ENCODE results near the gene TESK2. TPM values are rescaled to one million over a fixed set of nuclear protein-coding genes. Genes with fewer than 3 reads are reported as not detected.

Gene TESK2
- total and polyA plus RNA-seq, 2 of the 13 experiments (the other 11 are each of a cell fraction or from before 2014, with no cell fraction given) = 5.5 to 9.6 TPM

DNA sequence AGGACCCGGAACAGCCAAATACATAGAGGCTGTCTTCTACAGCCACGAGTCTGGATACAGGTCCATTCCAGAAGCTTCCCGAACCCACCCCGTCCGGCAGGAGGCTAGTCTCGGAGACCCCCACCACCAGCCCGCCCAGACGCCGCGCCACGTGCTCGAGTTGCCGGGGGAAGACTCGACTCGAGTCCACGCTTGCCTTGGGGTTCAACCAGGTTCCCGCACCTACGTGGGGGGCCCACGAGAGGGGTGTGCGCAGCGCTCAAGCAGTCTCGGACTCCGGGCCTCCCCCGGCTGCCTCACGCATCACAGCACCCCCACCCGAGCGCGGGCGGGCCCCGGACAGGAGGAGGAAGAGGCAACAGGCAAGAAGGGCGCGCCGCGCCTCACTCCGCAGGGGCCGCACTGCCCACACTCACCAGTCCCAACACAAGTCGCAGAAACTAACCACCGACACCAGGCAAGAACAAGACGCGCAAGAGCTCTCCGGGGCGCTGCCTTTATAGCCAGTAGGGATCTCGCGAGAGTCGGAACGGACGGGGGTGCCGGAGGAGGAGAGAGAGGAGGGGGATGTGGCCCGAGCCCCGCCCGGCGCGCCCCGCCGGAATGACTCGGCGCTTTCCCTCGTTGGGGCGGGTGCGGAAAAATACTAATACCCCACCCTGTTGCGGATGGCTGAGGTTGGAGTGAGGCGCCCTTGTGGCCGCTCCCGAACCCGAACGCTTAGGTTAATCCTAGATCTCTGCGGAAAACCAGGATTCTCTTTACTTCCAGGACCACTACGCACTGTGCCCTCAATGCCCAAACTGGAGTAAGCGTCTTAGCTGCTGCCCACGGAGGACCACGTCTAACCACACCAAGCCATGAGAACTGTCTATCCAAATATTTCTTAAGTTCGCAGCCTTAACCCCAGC is 30.7 kb upstream of the TESK2 start, which contains the start of gene PRDX1 (continued):
- TF ChIP-seq FLYWCH1 (CRISPR knock-in tag; IDR thresholded peaks at IDR 0.05) (no peak), ZNF691 (CRISPR knock-in tag; IDR thresholded peaks at IDR 0.05; ENCODE audit: borderline replicate concordance, low read depth) (peak; percentile 83), ARNT (IDR thresholded peaks at IDR 0.05) (no peak), ZNF713 (CRISPR knock-in tag; IDR thresholded peaks at IDR 0.05) (no peak), ZNF790 (CRISPR knock-in tag; IDR thresholded peaks at IDR 0.05; ENCODE audit: borderline replicate concordance) (peak; percentile 96), ZNF703 (CRISPR knock-in tag; IDR thresholded peaks at IDR 0.05; ENCODE audit: borderline replicate concordance) (no peak), TAF15 (IDR thresholded peaks at IDR 0.05; ENCODE audit: low read depth, low read length, poor library complexity, severe bottlenecking) (peak; percentile 55), ZNF446 (CRISPR knock-in tag; IDR thresholded peaks at IDR 0.05) (peak; percentile 78; the same call in 1 of the 2 replicates), NR3C1 (CRISPR knock-in tag; IDR thresholded peaks at IDR 0.05) (no peak), CHD2 (IDR thresholded peaks at IDR 0.05; ENCODE audit: low read depth, low read length) (peak; percentile 100), HOXA7 (CRISPR knock-in tag; IDR thresholded peaks at IDR 0.05) (peak; percentile 50; the same call in 1 of the 2 replicates), HIVEP1 (CRISPR knock-in tag; IDR thresholded peaks at IDR 0.05) (peak; percentile 94), POGZ (CRISPR knock-in tag; IDR thresholded peaks at IDR 0.05) (peak; percentile 99), ADNP (CRISPR knock-in tag; IDR thresholded peaks at IDR 0.05) (no peak), ZNF414 (CRISPR knock-in tag; IDR thresholded peaks at IDR 0.05) (peak; percentile 28; the same call in 1 of the 2 replicates), HOXA5 (CRISPR knock-in tag; IDR thresholded peaks at IDR 0.05) (peak; percentile 96), KDM5A (IDR thresholded peaks at IDR 0.05; ENCODE audit: borderline replicate concordance, low read length) (peak; percentile 66; the same call in 1 of the 2 replicates)
- TF ChIP-seq, protein P1, sequence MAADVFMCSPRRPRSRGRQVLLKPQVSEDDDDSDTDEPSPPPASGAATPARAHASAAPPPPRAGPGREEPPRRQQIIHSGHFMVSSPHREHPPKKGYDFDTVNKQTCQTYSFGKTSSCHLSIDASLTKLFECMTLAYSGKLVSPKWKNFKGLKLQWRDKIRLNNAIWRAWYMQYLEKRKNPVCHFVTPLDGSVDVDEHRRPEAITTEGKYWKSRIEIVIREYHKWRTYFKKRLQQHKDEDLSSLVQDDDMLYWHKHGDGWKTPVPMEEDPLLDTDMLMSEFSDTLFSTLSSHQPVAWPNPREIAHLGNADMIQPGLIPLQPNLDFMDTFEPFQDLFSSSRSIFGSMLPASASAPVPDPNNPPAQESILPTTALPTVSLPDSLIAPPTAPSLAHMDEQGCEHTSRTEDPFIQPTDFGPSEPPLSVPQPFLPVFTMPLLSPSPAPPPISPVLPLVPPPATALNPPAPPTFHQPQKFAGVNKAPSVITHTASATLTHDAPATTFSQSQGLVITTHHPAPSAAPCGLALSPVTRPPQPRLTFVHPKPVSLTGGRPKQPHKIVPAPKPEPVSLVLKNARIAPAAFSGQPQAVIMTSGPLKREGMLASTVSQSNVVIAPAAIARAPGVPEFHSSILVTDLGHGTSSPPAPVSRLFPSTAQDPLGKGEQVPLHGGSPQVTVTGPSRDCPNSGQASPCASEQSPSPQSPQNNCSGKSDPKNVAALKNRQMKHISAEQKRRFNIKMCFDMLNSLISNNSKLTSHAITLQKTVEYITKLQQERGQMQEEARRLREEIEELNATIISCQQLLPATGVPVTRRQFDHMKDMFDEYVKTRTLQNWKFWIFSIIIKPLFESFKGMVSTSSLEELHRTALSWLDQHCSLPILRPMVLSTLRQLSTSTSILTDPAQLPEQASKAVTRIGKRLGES (CRISPR knock-in tag; IDR thresholded peaks at IDR 0.05; ENCODE audit: borderline replicate concordance) = 0 out of 2 replicates have a peak, but pooled peaks have one; percentile 20
- TF ChIP-seq, protein P2, sequence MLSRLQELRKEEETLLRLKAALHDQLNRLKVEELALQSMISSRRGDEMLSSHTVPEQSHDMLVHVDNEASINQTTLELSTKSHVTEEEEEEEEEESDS (CRISPR knock-in tag; IDR thresholded peaks at IDR 0.05; ENCODE audit: borderline replicate concordance) = no peak; the same call in 1 of the 2 replicates
- TF ChIP-seq, protein P3, sequence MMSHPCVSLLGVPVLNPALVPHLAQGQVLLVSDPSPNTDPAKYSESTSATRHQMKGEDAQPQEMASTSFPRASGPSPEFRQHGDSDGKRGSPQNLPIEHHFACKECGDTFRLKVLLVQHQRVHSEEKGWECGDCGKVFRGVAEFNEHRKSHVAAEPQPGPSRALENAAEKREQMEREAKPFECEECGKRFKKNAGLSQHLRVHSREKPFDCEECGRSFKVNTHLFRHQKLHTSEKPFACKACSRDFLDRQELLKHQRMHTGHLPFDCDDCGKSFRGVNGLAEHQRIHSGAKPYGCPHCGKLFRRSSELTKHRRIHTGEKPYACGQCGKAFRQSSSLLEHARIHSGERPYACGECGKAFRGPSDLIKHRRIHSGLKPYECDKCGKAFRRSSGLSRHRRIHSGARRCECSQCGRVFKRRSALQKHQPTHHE (CRISPR knock-in tag; IDR thresholded peaks at IDR 0.05; ENCODE audit: borderline replicate concordance) = peak; percentile 96
